Measurements from ENCODE around the gene TDRD9. TPM values are rescaled to one million over a fixed set of nuclear protein-coding genes. Genes with fewer than 3 reads are reported as not detected.

The TDRD9 gene
- total and polyA plus RNA-seq, 2 experiments from 2014 or later: 0.24 TPM; not detected in 1

DNA sequence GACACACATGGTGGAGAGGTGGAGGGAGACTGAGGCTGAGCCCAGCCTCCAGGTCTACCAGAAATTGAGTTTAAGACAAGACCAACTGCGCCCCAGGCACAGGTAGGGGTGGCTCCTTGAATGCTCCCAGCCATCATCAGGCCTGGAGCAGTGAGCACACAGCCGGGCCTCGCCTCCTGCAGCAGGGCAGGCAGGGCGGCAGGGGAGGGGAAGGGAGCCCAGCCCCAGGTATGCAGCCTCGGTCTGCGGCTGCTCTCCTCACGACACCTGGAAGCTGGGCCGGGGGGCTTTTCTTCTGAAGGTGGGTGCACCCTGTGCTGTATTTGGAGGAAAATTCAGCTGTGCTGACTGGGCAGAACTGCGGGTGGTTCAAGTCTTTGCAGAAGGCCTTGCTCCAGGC lies 29.5 kb upstream of the TDRD9 start:
- Histone ChIP-seq H3K79me2 (replicated peaks; ENCODE audit: insufficient read depth) (no peaks in the 10 kb centered on the region), H3K27ac (ENCODE audit: low read depth) (no peak overlapping the region), H4K20me1 (replicated peaks; ENCODE audit: insufficient read depth) (no peaks in the 10 kb centered on the region), H3K4me1 (ENCODE audit: insufficient read depth) (no peaks in the 10 kb centered on the region), H3K4me2 (no peak overlapping the region), H3K36me3 (ENCODE audit: insufficient read depth) (no peaks in the 10 kb centered on the region), H3K27me3 (ENCODE audit: insufficient read depth) (no peaks in the 10 kb centered on the region), H3K4me3 (no peak overlapping the region), H3F3A (replicated peaks; ENCODE audit: low read depth) (no peaks in the 10 kb centered on the region), H2AFZ (peak overlapping the region; percentile 18; the same call in 1 of the 2 replicates), H3K9me2 (ENCODE audit: insufficient read depth) (no peaks in the 10 kb centered on the region)
- Mint-ChIP-seq H3K4me3 (no peak overlapping the region), H3K36me3 (ENCODE audit: low read depth) (peaks cover 5% of the 10 kb centered on the region; the same call in 2 of the 3 replicates), H3K4me1 (peaks cover 6% of the 10 kb centered on the region; the same call in 2 of the 3 replicates), H3K27ac (no peak overlapping the region), H3K9me3 (peaks cover 10% of the 10 kb centered on the region), H3K27me3 (ENCODE audit: insufficient read depth, low read depth, poor library complexity) (peaks cover 19% of the 10 kb centered on the region)
- DNase-seq (ENCODE audit: low spot score) (no peak), ATAC-seq (peak; percentile 43)
- TF ChIP-seq, protein P1, sequence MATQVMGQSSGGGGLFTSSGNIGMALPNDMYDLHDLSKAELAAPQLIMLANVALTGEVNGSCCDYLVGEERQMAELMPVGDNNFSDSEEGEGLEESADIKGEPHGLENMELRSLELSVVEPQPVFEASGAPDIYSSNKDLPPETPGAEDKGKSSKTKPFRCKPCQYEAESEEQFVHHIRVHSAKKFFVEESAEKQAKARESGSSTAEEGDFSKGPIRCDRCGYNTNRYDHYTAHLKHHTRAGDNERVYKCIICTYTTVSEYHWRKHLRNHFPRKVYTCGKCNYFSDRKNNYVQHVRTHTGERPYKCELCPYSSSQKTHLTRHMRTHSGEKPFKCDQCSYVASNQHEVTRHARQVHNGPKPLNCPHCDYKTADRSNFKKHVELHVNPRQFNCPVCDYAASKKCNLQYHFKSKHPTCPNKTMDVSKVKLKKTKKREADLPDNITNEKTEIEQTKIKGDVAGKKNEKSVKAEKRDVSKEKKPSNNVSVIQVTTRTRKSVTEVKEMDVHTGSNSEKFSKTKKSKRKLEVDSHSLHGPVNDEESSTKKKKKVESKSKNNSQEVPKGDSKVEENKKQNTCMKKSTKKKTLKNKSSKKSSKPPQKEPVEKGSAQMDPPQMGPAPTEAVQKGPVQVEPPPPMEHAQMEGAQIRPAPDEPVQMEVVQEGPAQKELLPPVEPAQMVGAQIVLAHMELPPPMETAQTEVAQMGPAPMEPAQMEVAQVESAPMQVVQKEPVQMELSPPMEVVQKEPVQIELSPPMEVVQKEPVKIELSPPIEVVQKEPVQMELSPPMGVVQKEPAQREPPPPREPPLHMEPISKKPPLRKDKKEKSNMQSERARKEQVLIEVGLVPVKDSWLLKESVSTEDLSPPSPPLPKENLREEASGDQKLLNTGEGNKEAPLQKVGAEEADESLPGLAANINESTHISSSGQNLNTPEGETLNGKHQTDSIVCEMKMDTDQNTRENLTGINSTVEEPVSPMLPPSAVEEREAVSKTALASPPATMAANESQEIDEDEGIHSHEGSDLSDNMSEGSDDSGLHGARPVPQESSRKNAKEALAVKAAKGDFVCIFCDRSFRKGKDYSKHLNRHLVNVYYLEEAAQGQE (IDR thresholded peaks at IDR 0.05; ENCODE audit: unreplicated experiment): no peak
- TF ChIP-seq JUNB (IDR thresholded peaks at IDR 0.05; ENCODE audit: unreplicated experiment): no peak
- TF ChIP-seq NANOG (IDR thresholded peaks at IDR 0.05; ENCODE audit: borderline replicate concordance): no peak
- TF ChIP-seq CTCF (conservative IDR thresholded peaks at IDR 0.05; ENCODE audit: low read depth in 2 of 2): no peak
- no peak for TF ChIP-seq EZH2phosphoT487 (IDR thresholded peaks at IDR 0.05; ENCODE audit: unreplicated experiment)
- no peak for TF ChIP-seq ZNF462 (CRISPR knock-in tag; IDR thresholded peaks at IDR 0.05)
- no peak for TF ChIP-seq EZH2 (IDR thresholded peaks at IDR 0.05; ENCODE audit: low read depth, unreplicated experiment)
- TF ChIP-seq POLR2AphosphoS5 (IDR thresholded peaks at IDR 0.05; ENCODE audit: low read depth): no peak
- TF ChIP-seq ZNF114 (CRISPR knock-in tag; IDR thresholded peaks at IDR 0.05): no peak
- TF ChIP-seq ETS1 (IDR thresholded peaks at IDR 0.05): no peak
- TF ChIP-seq CREB1 (CRISPR knock-in tag; IDR thresholded peaks at IDR 0.05; ENCODE audit: low read depth): no peak
- no peak for TF ChIP-seq ZNF331 (CRISPR knock-in tag; IDR thresholded peaks at IDR 0.05; ENCODE audit: low read depth)
- no peak for TF ChIP-seq STAT1 (IDR thresholded peaks at IDR 0.05; ENCODE audit: unreplicated experiment)

Measured in GM23338 (cell line).